ENCODE data around the gene TUBG1.

DNA sequence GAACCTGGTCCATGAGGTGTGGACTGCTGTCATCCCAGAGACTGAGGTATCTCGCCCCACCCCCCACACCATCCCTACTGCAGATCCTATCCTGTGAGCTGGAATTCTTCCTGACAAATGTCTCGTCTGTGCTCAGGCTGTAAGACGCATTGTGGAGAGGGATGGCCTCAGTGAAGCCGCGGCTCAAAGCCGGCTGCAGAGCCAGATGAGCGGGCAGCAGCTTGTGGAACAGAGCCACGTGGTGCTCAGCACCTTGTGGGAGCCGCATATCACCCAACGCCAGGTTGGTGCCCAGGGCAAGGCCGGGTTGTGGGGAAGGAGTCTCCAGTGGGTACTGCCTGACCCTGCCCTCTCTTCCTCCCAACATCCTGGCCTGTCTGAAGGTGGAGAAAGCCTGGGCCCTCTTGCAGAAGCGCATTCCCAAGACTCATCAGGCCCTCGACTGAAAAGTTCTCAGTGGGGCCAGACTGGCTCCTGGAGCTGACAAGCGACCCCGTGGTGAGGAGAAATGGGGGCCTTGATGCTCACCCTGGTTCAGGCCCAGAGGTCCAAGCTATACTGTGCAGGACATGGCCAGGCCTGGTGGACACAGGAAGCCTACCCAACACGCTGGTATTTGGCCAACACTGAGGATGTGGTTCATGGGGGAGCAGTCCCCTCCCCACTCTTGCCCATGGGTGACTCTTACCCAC lies 43.8 kb upstream of the TUBG1 start:
- no peak for TF ChIP-seq SIX5 (IDR thresholded peaks at IDR 0.05; ENCODE audit: low read depth, low read length)
- TF ChIP-seq ZNF274 (IDR thresholded peaks at IDR 0.05; ENCODE audit: borderline replicate concordance, extremely low read depth, low read length), result no peak
- TF ChIP-seq POLR2A (IDR thresholded peaks at IDR 0.05; ENCODE audit: control extremely low read depth in 1 of 2, low read depth in 2 of 2, low read length in 2 of 2), result no peak
- no peak for TF ChIP-seq POLR2AphosphoS5 (IDR thresholded peaks at IDR 0.05; ENCODE audit: low read depth, low read length)
- TF ChIP-seq JUND (IDR thresholded peaks at IDR 0.05; ENCODE audit: low read length), result no peak
- TF ChIP-seq TAF1 (IDR thresholded peaks at IDR 0.05; ENCODE audit: low read depth, low read length), result no peak
- TF ChIP-seq, protein P1, sequence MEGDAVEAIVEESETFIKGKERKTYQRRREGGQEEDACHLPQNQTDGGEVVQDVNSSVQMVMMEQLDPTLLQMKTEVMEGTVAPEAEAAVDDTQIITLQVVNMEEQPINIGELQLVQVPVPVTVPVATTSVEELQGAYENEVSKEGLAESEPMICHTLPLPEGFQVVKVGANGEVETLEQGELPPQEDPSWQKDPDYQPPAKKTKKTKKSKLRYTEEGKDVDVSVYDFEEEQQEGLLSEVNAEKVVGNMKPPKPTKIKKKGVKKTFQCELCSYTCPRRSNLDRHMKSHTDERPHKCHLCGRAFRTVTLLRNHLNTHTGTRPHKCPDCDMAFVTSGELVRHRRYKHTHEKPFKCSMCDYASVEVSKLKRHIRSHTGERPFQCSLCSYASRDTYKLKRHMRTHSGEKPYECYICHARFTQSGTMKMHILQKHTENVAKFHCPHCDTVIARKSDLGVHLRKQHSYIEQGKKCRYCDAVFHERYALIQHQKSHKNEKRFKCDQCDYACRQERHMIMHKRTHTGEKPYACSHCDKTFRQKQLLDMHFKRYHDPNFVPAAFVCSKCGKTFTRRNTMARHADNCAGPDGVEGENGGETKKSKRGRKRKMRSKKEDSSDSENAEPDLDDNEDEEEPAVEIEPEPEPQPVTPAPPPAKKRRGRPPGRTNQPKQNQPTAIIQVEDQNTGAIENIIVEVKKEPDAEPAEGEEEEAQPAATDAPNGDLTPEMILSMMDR (IDR thresholded peaks at IDR 0.05; ENCODE audit: control extremely low read depth in 1 of 3, insufficient read depth in 1 of 3, low read depth in 1 of 3, low read length in 3 of 3), result no peak
- TF ChIP-seq EP300 (IDR thresholded peaks at IDR 0.05; ENCODE audit: borderline replicate concordance in 1 of 2, low read depth in 2 of 2, low read length in 2 of 2), result no peak
- TF ChIP-seq MAFK (IDR thresholded peaks at IDR 0.05; ENCODE audit: low read depth, low read length), result no peak
- TF ChIP-seq ASH2L (IDR thresholded peaks at IDR 0.05; ENCODE audit: low read length), result no peak
- no peak for TF ChIP-seq SUZ12 (IDR thresholded peaks at IDR 0.05; ENCODE audit: low read length)
- TF ChIP-seq CEBPB (IDR thresholded peaks at IDR 0.05; ENCODE audit: low read depth, low read length), result no peak
- no peak for TF ChIP-seq EZH2 (IDR thresholded peaks at IDR 0.05; ENCODE audit: low read depth, low read length, severe bottlenecking)
- TF ChIP-seq RAD21 (IDR thresholded peaks at IDR 0.05 in 1 of 2, conservative IDR thresholded peaks at IDR 0.05 in 1 of 2; ENCODE audit: low read depth in 2 of 2, low read length in 2 of 2), result no peak

Data from H1 (cell line).